Glutamatergic neuron (in vitro differentiated cells): Measurements from ENCODE around the gene RPL12. TPM values are rescaled to one million over a fixed set of nuclear protein-coding genes. Genes with fewer than 3 reads are reported as not detected.

Experiments
- DNase-seq: peaks from one replicate; pipeline ENCODE4 v3.0.0; 2022
- H3K27ac Mint-ChIP-seq: one replicate; pipeline ENCODE4 v1.8.0; 2020; ENCODE audit warnings: mild to moderate bottlenecking, mixed read lengths, inconsistent platforms; ENCODE audit not compliant: unreplicated experiment
- H3K27me3 Mint-ChIP-seq: one replicate; pipeline ENCODE4 v1.8.0; 2020; ENCODE audit warnings: mild to moderate bottlenecking, moderate library complexity, mixed read lengths, inconsistent platforms; ENCODE audit not compliant: unreplicated experiment
- H3K36me3 Mint-ChIP-seq: one replicate; pipeline ENCODE4 v1.8.0; 2020; ENCODE audit warnings: mild to moderate bottlenecking, mixed read lengths, inconsistent platforms; ENCODE audit not compliant: unreplicated experiment
- H3K4me1 Mint-ChIP-seq: one replicate; pipeline ENCODE4 v1.8.0; 2020; ENCODE audit warnings: mild to moderate bottlenecking, low read depth, mixed read lengths, inconsistent platforms; ENCODE audit not compliant: unreplicated experiment
- H3K4me3 Mint-ChIP-seq: one replicate; pipeline ENCODE4 v1.8.0; 2020; ENCODE audit warnings: mild to moderate bottlenecking, mixed read lengths, inconsistent platforms; ENCODE audit not compliant: unreplicated experiment
- H3K9me3 Mint-ChIP-seq: one replicate; pipeline ENCODE4 v1.8.0; 2020; ENCODE audit warnings: mild to moderate bottlenecking, moderate library complexity, mixed read lengths, inconsistent platforms; ENCODE audit not compliant: unreplicated experiment
- total RNA-seq: library from RNA; stranded (reverse); fragmentation: NEBNext Ultra II Directional; extraction: Animal tissue kit (Norgen Biotek cat#: 25700); gene quantifications from one replicate; pipeline ENCODE4 v1.2.1, GENCODE V29; 2021; ENCODE audit not compliant: unreplicated experiment
- TF ChIP-seq, protein P1 (sequence below): fragments of 200-600 bp; sonication (generic); IDR thresholded peaks from one replicate; pipeline ENCODE4 v1.5.0; 2021; ENCODE audit not compliant: partially characterized antibody, unreplicated experiment

RPL12 gene
- total RNA-seq, 1 donor from 2014 or later: 475 TPM

DNA sequence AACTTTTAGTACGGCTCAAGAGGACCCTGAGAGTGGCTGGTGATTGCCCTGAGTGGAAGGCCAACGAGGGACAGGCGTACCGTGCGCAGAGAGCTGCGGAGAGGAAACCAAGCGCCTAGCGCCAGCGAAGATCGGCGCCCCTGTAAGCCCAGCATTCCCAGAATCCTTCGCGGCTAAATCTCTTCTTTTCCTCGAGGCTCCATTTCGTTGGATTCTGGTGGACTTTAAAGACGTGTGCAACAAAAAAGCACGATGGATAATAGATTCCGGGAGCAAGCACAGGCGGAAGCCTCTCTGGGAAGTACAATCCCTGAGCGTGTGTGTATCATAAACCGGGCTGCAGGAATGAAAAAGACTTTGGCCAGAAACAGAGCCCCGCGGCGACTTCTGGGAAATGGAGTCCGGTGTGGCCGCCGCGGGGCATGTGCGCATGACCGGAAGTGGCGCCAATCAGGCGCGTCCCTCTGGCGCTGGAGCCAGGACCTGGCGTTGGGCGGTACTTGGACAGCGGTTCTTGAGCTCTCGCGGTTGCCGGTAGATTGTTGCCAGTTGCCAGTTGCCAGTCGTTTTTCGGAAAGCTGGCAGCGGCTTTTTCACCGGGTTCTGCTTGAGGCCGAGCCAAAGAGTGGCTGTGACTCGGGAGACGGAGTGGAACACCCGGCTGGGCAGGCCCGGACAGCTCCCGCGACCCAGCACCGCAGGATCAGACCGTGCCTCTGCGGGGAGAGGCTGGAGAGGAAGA lies 27.1 kb downstream of the RPL12 start, which contains the start of gene ZNF79:
ZNF79 (plus strand) TSS at position 449 of the 742 bp plus-strand sequence. CDS start 406 bp downstream, outside the sequence.
- Mint-ChIP-seq H3K27me3 (no peaks in the 10 kb centered on the region), H3K36me3 (no peaks in the 10 kb centered on the region), H3K4me3 (peak within 1 kb of the TSS; percentile 98), H3K4me1 (peaks cover 13% of the 10 kb centered on the region), H3K9me3 (peaks cover 6% of the 10 kb centered on the region), H3K27ac (peak within 1 kb of the TSS; percentile 99)
- TF ChIP-seq, protein P1, sequence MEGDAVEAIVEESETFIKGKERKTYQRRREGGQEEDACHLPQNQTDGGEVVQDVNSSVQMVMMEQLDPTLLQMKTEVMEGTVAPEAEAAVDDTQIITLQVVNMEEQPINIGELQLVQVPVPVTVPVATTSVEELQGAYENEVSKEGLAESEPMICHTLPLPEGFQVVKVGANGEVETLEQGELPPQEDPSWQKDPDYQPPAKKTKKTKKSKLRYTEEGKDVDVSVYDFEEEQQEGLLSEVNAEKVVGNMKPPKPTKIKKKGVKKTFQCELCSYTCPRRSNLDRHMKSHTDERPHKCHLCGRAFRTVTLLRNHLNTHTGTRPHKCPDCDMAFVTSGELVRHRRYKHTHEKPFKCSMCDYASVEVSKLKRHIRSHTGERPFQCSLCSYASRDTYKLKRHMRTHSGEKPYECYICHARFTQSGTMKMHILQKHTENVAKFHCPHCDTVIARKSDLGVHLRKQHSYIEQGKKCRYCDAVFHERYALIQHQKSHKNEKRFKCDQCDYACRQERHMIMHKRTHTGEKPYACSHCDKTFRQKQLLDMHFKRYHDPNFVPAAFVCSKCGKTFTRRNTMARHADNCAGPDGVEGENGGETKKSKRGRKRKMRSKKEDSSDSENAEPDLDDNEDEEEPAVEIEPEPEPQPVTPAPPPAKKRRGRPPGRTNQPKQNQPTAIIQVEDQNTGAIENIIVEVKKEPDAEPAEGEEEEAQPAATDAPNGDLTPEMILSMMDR: no peak
- peak; percentile 95 for DNase-seq

DNA sequence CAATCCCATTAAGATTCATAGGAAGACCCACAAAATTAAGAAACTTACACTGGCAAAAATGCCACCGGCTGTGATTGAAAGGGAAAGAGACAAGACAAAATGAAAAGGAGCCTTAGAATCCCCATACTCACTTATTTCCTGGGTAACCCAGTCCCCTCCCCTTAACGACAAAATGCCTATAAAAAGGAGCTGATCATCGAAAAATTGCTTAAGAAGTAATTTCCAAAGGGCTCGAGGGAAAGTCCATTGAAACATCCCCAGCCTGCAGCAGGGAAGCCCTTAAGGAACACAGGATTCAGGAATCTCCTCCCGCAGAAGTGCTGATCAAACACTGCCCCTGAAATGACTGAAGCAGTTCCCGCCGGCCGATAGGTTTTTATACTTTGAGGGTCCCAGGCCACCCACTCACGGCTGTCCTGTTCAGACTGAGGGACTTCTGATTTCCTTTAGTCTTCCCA lies 27.7 kb downstream of the RPL12 start:
- Mint-ChIP-seq H3K4me1 (peaks cover 18% of the 10 kb centered on the region), H3K27ac (peak overlapping the region; percentile 99), H3K36me3 (no peaks in the 10 kb centered on the region), H3K4me3 (peak overlapping the region; percentile 98), H3K27me3 (peaks cover 2% of the 10 kb centered on the region), H3K9me3 (peaks cover 8% of the 10 kb centered on the region)
- DNase-seq: no peak
- TF ChIP-seq, protein P1: no peak

DNA sequence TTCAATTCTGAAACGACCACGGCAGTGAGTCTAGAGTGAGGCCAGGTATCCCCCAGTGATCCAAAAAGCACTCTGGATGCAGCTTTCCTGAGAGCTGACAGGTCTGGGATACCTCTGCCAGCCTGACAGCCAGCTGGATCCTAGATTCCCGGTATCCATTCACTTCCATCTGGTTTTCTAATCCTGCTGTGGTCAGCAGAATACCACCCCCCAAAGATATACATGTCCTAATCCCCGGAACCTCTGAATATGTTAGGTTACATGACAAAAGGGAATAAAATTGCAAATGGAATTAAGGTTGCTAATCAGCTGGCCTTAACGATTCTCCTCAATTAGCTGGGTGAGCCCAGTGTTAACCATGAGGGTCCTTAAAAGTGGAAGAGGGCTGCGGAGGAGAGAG lies 28.4 kb downstream of the RPL12 start:
- Mint-ChIP-seq H3K27ac (peak overlapping the region; percentile 33), H3K27me3 (peaks cover 2% of the 10 kb centered on the region), H3K4me1 (peaks cover 20% of the 10 kb centered on the region), H3K36me3 (no peaks in the 10 kb centered on the region), H3K9me3 (peaks cover 8% of the 10 kb centered on the region), H3K4me3 (peak overlapping the region; percentile 98)
- no peak for DNase-seq
- TF ChIP-seq, protein P1: no peak

DNA sequence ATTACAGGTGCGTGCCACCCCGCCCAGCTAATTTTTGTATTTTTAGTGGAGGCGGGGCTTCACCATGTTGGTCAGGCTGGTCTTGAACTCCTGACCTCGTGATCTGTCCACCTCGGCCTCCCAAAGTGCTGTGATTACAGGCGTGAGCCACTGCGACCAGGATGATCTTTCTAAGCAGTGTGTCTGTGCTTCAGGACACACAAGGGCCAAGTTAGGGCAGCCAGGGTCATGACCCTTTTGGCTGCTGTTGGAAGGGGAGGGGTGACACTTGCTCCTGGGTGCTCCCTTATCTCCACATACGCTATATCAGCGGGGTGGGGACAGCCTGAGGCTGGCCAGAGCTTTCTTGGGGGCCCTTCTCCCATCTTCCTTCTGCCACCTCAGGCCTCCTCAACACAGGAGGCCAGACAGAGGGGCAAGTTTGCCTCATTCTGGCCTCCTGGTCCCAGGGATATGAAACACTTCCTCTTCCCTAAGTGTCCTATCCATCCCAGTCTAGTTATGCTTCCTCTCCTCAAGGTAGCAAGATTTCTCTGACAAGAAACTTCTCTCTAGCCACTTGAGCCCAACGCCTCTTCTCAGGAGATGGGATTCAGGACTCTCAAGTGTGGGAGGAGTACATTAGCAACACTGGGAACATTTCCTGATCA lies 28.9 kb downstream of the RPL12 start:
- peaks cover 20% of the 10 kb centered on the region for H3K4me1 Mint-ChIP-seq
- peaks cover 8% of the 10 kb centered on the region for H3K9me3 Mint-ChIP-seq
- no peaks in the 10 kb centered on the region for H3K36me3 Mint-ChIP-seq
- no peak overlapping the region for H3K27ac Mint-ChIP-seq
- H3K4me3 Mint-ChIP-seq: no peak overlapping the region
- TF ChIP-seq, protein P1: no peak
- H3K27me3 Mint-ChIP-seq: peaks cover 2% of the 10 kb centered on the region
- no peak for DNase-seq

DNA sequence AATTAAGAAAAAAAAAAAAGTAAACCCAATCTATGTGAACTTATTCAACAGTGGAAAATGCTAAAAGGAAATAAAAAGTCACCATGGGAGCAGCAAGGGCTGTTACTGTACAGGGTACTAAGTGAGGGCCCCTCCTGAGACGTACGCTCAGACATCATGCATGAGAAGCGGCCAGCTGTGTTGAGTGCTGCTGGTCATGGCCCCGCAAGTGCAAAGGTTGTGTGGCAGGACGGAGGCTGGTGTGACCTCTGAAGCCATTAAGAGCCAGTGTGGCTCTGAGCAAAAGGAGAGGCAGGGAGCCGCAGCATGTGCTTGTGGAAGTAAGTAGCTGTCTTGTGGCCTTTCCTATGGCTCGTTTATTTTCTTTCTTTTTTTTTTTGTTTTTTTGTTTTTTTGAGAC lies 30.1 kb downstream of the RPL12 start:
- Mint-ChIP-seq H3K36me3 (no peaks in the 10 kb centered on the region), H3K4me3 (no peak overlapping the region), H3K4me1 (peaks cover 16% of the 10 kb centered on the region), H3K9me3 (peaks cover 8% of the 10 kb centered on the region), H3K27me3 (peaks cover 2% of the 10 kb centered on the region), H3K27ac (no peak overlapping the region)
- TF ChIP-seq, protein P1: no peak
- DNase-seq: no peak
